Measurements from ENCODE around the gene TPD52L2.

Gene TPD52L2

DNA sequence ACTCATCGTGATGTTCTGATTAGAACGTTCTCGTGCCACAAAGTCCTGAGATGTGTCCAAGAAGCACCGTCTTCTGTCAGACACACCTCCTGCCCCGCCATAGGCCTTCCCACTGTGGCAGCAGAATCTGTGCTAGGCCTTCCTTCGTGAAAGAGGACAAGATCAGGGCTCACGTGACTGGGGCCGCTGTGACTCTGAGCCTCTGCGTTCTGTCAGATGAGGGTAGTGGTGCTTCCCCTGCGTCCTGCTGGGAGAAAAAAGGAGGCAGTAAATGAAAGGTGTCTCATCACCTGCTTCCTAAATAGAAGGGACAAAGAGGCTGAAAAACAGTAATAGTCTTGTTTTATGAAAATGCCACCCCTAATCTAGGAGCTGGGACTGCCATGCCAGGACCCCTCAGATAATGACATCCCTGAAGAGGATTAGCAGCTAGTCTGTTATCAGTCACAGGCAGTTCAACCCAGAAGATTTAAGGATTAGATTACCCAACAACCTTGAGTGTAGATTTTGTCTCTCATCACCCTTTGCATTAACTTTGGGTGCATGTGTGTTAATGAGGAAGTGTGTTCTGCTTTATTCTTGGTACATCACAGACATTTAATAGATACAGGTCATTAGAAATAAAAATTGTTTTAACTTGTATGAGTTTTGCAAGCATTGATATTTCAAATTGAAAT lies 34.0 kb downstream of the TPD52L2 start:
- H3K4me3 ChIP-seq (ENCODE audit: control insufficient read depth, low read depth, low read length): no peak overlapping the region
- TF ChIP-seq, protein P1, sequence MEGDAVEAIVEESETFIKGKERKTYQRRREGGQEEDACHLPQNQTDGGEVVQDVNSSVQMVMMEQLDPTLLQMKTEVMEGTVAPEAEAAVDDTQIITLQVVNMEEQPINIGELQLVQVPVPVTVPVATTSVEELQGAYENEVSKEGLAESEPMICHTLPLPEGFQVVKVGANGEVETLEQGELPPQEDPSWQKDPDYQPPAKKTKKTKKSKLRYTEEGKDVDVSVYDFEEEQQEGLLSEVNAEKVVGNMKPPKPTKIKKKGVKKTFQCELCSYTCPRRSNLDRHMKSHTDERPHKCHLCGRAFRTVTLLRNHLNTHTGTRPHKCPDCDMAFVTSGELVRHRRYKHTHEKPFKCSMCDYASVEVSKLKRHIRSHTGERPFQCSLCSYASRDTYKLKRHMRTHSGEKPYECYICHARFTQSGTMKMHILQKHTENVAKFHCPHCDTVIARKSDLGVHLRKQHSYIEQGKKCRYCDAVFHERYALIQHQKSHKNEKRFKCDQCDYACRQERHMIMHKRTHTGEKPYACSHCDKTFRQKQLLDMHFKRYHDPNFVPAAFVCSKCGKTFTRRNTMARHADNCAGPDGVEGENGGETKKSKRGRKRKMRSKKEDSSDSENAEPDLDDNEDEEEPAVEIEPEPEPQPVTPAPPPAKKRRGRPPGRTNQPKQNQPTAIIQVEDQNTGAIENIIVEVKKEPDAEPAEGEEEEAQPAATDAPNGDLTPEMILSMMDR (IDR thresholded peaks at IDR 0.05; ENCODE audit: control insufficient read depth, insufficient read depth, low read depth, low read length, missing control alignments): no peak
- DNase-seq (ENCODE audit: low read depth): no peak

DNA sequence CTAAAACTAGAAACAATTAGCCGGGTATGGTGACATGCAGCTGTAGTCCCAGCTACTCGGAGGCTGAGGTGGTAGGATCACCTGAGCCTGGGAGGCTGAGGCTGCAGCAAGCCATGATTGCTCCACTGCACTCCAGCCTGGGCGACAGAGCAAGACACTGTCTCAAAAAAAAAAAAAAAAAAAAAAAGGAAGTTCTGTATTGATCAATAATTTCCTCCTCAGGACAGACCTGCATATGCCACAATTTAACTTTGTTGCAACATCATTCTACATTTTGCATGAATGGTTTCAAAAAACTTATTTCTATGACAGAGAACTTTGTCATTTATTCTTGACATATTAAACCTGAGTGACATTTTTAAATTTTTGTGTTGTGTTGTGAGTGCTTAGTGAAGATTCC lies 35.3 kb downstream of the TPD52L2 start:
- no peak for DNase-seq (ENCODE audit: low read depth)

DNA sequence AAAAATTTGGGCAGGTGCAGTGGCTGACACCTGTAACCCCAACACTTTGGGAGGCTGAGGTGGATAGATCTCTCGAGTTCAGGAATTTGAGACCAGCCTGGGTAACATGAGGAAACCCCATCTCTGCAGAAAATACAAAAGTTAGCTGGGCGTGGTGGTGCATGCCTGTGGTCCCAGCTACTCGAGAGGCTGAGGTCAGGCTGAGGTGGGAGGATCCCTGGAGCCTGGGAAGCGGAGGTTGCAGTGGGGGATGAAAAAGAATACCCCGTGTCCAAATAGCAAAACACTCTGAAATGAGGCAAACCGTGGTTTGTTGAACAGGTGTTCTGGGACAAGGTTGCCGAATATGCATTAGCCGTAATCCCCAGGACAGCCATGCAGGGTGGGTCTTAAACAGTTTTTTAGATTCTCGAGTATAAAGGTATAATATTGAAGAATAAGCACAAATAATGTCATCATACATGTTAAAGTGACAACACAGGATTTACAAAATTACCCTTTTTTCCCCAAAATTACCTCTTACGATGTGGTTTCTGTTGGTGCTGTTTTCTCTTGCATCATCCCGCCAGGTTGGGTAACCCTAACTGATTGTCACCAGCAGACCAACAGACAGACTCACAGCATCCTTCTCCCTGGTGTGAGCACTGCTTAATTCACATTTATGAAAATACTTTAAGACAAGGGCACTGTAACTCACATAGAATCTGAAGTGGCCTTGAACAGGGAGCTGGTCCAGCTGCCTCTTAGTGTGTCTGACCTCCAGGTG lies 38.9 kb downstream of the TPD52L2 start:
- TF ChIP-seq, protein P1 (IDR thresholded peaks at IDR 0.05; ENCODE audit: control insufficient read depth, insufficient read depth, low read depth, low read length, missing control alignments): no peak
- no peak overlapping the region for H3K4me3 ChIP-seq (ENCODE audit: control insufficient read depth, low read depth, low read length)
- DNase-seq (ENCODE audit: low read depth): no peak

More for the DNA sequence above, 35.3 kb downstream of the TPD52L2 start:
- TF ChIP-seq, protein P1 (IDR thresholded peaks at IDR 0.05; ENCODE audit: control insufficient read depth, insufficient read depth, low read depth, low read length, missing control alignments): no peak
- no peak overlapping the region for H3K4me3 ChIP-seq (ENCODE audit: control insufficient read depth, low read depth, low read length)

DNA sequence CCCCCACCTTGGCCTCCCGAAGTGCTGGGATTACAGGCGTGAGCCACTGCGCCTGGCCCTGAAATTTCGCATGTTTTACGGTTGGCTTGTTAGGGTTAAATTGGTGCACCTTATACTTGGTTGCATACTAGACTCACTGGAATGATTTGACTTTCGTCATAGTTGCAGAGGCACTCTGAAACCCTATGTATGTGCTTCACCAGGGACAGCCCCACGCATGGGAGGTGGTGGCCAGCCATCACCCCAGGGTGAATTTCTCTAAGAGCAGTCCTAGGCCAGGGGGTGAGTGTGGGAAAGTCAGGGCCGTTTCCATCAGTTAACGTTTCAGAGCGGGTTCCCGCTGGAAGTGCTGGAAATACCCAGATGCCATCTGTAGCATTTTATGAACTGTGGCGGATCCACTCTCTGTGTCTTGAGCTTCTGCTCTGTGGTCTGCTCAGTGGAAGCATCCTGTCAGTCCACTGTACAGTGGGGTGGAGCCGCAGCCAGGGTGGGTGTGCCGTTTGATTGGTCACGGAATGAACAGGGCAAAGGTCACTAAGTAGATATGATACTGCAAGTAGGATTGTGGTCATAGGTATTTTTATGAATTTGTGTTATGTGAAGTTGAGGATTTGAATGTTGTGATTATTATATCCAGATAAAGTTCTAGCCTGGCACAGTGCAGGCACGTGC lies 43.1 kb downstream of the TPD52L2 start:
- H3K4me3 ChIP-seq (ENCODE audit: control insufficient read depth, low read depth, low read length): no peak overlapping the region
- no peak for DNase-seq (ENCODE audit: low read depth)
- TF ChIP-seq, protein P1 (IDR thresholded peaks at IDR 0.05; ENCODE audit: control insufficient read depth, insufficient read depth, low read depth, low read length, missing control alignments): no peak

DNA sequence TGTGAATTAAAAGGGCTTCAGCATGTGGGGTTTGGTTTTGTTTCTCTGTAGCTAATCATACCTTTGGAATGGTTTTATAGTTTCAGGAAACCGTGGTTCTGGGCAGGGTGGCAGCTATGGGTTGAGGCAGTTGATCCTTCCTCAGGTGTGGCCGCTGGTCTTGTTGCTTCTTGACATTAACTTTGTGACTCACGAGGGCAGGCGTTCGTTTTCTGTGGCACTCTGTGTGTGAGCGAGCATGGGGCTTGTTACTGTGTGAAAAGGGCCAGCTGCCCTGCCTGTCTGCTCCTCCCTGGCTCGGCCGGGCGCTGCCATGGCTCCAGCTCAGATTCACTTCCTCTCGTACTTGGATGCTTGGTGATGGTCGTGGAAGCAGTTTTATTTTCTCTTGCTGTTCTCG lies 46.1 kb downstream of the TPD52L2 start:
- TF ChIP-seq, protein P1 (IDR thresholded peaks at IDR 0.05; ENCODE audit: control insufficient read depth, insufficient read depth, low read depth, low read length, missing control alignments): no peak
- no peak for DNase-seq (ENCODE audit: low read depth)
- no peak overlapping the region for H3K4me3 ChIP-seq (ENCODE audit: control insufficient read depth, low read depth, low read length)

DNA sequence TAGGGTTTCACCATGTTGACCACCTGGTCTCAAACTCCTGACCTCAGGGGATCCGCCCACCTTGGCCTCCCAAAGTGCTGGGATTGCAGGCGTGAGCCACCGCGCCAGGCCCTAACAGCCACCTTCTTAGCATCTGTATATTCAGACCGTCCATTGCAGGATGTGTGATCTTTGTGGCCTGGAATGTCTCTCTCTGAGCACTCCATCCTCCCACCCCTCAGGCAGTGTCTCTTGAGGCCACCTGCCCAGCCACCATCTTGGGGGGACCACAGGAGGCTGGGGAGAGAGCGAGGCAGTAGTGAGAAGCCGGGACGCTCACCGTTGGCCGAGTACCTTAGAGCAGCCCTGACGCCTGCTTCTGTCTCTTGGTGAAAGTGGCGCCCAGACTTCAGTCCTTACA lies 48.7 kb downstream of the TPD52L2 start:
- no peak for DNase-seq (ENCODE audit: low read depth)
- TF ChIP-seq, protein P1 (IDR thresholded peaks at IDR 0.05; ENCODE audit: control insufficient read depth, insufficient read depth, low read depth, low read length, missing control alignments): no peak

More for the DNA sequence above, 48.7 kb downstream of the TPD52L2 start:
- no peak overlapping the region for H3K4me3 ChIP-seq (ENCODE audit: control insufficient read depth, low read depth, low read length)

Data from AG09309 (cell line).